Upper lobe of left lung (tissue), 4 donors: ENCODE results near the gene CD27.

ENCODE experiments used
- POLR2A ChIP-seq, 4 donors: fragments of 450-650 bp; IDR thresholded peaks; one replicate each; pipeline ENCODE4 v1.5.1; 2016 to 2017; ENCODE audit warnings: antibody characterized with exemption in 4 of 4, mild to moderate bottlenecking in 2 of 4
- POLR2AphosphoS5 ChIP-seq, 2 donors: sonication (generic); formaldehyde crosslinking; IDR thresholded peaks; one replicate each; pipeline ENCODE4 v1.5.1; 2017; ENCODE audit warnings: antibody characterized with exemption in 2 of 2
- TF ChIP-seq, protein P1 (sequence below), 6 experiments: fragments of 450-650 bp in 4 of 6; fragments of 200-600 bp in 2 of 6; sonication (generic) in 2 of 6; IDR thresholded peaks; one replicate each; pipeline ENCODE4 v1.5.1; 2016 to 2019; ENCODE audit warnings: antibody characterized with exemption in 6 of 6

DNA sequence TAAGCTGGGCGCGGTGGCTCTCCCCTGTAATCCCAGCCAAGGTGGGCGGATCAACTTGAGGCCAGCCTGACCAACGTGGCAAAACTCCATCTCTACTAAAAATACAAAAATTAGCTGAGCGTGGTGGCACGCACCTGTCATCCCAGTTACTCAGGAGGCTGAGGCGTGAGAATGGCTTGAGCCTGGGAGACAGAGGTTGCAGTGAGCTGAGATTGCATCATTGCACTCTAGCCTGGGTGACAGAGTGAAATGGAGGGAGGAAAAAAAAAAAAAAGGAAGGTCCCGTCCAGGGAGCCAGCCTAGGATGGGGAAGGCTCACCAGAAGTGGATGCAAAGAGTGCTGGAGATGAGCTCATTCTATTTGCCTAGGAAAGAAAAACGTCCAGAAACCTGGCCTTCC is 1.9 kb upstream of the CD27 start:
- TF ChIP-seq POLR2AphosphoS5 (IDR thresholded peaks at IDR 0.05) (no peak), POLR2A (IDR thresholded peaks at IDR 0.05) (no peak)
- TF ChIP-seq, protein P1, sequence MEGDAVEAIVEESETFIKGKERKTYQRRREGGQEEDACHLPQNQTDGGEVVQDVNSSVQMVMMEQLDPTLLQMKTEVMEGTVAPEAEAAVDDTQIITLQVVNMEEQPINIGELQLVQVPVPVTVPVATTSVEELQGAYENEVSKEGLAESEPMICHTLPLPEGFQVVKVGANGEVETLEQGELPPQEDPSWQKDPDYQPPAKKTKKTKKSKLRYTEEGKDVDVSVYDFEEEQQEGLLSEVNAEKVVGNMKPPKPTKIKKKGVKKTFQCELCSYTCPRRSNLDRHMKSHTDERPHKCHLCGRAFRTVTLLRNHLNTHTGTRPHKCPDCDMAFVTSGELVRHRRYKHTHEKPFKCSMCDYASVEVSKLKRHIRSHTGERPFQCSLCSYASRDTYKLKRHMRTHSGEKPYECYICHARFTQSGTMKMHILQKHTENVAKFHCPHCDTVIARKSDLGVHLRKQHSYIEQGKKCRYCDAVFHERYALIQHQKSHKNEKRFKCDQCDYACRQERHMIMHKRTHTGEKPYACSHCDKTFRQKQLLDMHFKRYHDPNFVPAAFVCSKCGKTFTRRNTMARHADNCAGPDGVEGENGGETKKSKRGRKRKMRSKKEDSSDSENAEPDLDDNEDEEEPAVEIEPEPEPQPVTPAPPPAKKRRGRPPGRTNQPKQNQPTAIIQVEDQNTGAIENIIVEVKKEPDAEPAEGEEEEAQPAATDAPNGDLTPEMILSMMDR (IDR thresholded peaks at IDR 0.05), result no peak
